SKM-1 (cell line): ENCODE results near the gene WWC1.

Experiments
- DNase-seq: peaks from one replicate; lab custom pipeline; 2025; ENCODE audit not compliant: unreplicated experiment; lab: John Stamatoyannopoulos, UW

The WWC1 gene

GRCh38 chr5:168291342-168291963 lies at the start of gene WWC1:
TSS of gene WWC1 (plus strand) at chr5:168291645. CDS start at chr5:168292153, 508 bp downstream.
- peak; percentile 41 for DNase-seq

GRCh38 chr5:168244838-168245559 lies 46.4 kb upstream of the WWC1 start:
- no peak for DNase-seq

GRCh38 chr5:168249923-168250322 lies 41.5 kb upstream of the WWC1 start:
- DNase-seq, result no peak

DNA sequence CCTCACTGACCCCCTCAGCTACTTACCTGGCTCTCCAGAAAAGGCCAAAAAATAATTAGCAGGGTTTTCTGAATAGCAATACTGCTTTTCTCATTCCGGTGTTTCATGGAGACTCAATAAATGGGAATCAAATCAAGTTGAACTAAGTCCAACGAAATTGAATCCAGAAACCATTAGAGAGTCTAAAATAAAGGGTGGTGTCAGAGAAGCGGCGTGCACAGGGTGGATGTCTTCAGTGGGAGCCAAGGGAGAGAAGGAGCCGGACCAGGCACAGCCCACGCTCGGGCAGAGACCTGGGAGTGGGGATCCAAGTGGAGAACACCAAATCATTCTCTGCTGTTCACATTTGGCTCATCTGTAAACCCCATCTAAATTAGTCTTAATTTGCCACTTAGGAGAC lies 40.2 kb upstream of the WWC1 start:
- no peak for DNase-seq

DNA sequence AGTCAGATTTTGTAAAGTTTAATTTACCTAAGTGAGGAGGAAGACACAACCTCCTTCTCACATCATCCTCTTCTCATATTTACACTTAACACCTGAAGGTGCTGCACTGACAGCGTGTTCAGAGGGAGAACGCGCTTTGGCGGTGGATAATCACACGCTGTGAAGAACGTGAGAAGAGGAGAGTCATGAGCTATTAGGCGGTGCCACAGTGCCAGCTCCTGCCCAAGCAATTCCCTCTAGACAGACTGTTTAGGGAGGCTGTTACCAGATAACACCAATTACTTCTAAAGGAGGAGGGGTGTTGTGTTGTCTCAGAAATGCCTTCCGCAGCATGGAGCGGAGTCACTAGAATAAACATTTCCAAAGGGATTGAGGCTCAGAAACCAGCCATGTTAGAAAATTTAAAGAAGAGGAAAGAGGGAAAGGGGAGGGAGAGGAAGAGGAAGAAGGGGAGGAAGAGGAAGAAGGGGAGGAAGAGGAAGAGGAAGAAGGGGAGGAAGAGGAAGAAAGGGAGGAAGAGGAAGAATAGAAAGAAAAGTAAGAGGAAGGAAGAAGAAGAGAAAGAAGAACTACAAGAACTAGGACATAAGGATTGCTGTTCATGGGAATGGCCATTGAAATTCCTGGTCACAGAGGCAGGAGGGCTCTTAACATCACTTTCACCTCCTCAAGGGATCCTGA lies 37.3 kb upstream of the WWC1 start:
- no peak for DNase-seq

GRCh38 chr5:168260353-168261226 lies 30.9 kb upstream of the WWC1 start:
- DNase-seq, result no peak

DNA sequence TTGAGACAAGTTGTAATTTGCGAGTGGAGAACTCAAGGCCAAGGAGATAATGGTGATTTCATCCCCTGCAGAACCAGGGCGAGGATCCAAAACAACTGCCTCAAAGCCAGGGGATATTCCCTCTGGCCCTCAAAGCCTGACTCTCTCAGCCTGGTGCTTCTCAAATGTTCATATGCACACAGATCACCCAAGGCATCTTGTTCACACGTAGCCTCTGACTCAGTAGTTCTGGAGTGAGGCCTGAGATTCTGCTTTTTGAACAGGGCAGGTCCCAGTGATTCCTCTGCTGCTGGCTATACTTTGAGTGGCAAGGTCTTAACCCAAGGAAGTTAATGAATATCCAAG lies 30.2 kb upstream of the WWC1 start:
- no peak for DNase-seq

DNA sequence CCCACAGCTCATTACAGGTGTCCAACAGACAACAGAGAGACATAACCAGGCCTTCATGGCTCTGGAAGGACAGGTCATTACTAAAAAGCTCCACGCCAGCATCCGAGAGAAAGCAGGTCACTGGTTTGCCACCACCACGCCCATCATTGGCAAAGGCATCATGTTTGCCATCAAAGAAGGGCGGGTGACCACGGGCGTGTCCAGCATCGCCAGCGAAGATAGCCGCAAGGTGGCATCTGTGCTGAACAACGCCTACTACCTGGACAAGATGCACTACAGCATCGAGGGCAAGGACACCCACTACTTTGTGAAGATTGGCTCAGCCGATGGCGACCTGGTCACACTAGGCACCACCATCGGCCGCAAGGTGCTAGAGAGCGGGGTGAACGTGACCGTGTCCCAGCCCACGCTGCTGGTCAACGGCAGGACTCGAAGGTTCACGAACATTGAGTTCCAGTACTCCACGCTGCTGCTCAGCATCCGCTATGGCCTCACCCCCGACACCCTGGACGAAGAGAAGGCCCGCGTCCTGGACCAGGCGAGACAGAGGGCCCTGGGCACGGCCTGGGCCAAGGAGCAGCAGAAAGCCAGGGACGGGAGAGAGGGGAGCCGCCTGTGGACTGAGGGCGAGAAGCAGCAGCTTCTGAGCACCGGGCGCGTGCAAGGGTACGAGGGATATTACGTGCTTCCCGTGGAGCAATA lies 29.3 kb upstream of the WWC1 start:
- DNase-seq, result no peak

GRCh38 chr5:168263121-168263520 lies 28.3 kb upstream of the WWC1 start:
- DNase-seq, result no peak

DNA sequence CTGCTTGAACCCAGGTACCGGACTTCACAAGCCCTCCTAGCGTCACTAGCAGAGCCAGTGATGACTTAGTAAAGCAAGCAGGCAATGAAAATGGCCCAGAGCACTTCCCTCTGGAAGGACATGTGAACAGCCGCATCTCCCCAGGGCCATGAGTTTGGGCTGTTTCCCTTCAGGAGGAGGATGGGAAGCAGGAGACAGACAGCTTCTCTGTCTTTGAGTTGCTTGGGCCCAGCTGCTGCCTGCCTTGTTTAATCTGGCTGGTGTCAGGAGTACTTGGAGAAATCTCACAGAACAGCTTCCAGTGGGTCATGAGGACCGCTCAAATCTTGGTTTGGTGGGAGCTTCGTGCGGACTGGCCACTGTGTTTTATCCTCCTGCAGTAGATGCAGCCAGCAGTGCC lies 25.4 kb upstream of the WWC1 start:
- no peak for DNase-seq

DNA sequence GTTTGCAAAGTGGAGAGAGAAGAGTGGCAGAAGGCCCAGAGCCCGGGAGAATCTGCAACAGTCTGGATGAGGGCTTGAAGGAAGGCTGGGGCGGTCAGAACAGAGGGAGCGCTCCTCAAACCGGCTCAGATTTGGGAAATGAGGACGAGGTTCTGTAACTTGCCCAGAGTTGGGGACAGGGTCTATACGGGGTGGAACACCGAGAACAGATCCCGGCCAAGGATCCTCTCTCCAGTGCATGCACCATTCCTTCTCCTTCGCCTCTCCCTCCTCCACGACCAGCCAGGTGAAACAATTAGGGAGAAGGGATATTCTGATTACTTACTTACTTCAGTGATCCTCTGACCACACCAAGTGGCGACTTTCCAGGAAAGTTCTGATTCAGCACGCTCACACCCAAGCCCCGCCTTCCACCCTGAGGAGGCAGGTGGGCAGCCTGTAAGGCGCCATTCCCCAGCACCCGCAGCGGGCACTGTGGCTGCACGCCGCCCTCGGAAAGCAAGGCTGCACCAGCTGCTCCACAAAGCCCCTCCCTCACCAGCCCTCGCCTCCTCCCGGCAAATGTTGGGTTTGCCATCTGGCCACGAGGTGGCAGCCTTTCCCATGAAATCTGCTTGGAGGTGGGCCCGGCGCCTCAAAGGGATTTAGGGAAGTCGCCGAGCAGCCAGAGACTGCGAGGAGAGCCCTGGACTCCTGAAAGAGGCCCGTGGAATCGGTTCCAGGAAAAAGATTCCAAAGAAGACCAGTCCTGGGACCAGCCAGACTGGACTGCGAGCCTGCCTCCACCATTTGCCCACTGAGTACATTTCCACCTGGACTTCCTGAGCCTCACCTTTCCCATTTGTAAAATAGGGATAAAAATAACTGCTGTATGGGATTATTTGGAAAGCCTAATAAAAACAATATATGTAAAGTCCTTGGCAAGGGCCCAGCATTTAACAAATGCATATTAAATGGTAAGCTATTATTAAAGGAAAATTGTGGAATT lies 22.2 kb upstream of the WWC1 start:
- peak; percentile 57 for DNase-seq

- DNase-seq, result no peak
These were observed 21.5 kb upstream of the WWC1 start for GRCh38 chr5:168269937-168270330.

DNA sequence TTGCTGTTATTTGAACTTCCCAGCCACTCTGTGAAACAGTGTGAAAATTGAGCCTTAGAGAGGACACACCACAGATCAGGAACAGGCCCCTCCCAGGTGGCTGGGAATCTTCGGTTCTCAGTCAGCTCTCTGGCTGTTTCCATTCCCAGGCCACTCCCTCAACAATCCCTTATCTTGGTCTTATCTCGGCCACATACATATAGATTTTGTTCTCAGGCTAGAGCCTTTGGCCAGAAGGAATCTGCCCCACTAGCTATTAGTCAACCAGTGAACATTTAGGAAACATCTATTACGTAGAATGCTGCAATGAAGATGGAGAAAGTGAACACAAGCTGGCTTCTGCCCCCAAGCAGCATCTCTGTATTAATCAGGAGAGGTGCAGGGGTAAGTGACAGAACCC lies 21.0 kb upstream of the WWC1 start:
- no peak for DNase-seq

DNA sequence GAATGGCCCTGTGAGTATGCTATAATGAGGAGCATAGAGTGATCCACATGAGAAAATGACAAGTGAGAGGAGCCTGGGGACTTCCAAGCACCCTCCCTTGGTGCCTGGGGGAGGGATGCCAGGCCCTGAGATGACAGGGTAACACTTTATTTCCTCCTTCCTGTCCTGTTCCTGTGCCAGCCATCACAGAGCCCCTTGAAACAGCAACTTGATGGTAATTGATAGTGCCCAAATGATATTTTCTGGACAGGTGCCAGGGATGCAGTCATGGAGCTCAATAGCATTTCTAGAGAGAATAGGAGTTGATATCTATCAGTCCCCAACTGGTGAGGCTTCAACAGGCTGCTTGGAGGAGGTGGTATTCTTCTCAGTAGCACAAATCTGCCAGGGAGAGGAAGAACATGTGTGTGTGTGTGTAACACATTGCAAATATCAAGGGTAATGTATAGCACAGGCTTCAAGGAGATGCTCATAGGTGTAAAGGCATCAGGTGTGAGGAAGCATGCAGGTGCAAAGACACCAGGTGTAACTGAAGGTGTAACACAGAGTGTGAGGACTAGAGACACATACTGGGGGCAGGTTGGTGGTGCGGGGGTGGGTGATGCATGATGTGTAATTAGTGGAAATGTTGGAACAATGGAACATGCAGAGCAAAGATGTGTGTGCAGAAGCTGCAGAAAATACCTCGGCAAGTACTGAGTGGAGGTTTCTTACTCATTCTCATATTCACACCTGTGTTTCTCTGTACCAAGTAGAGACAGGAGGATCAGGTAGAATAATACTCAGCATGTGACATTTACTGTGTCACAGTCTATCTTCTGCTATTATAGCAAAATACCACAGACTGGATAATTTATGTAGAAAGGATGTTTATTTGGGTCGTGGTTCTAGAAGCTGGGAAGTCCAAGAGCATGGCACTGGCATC lies 18.1 kb upstream of the WWC1 start:
- DNase-seq, result no peak

DNA sequence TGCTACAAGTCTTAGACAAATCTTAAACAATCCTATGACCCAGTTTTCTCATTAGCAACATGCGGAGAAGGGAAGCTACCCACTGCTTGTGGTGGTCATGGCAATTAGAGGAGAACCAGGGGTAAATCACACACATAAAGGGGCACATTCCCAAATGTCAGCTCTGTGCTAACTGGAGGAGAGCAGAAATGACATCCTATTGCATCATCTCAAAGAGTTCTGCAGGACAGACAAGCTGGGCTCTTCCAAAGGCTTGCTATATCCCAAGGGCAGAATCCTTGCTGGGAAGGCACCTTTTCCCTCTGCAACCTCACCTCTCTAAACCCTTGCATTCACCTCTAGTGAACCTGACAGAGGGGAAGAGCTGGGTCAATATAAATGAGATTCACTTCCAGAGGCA lies 17.0 kb upstream of the WWC1 start:
- no peak for DNase-seq

DNA sequence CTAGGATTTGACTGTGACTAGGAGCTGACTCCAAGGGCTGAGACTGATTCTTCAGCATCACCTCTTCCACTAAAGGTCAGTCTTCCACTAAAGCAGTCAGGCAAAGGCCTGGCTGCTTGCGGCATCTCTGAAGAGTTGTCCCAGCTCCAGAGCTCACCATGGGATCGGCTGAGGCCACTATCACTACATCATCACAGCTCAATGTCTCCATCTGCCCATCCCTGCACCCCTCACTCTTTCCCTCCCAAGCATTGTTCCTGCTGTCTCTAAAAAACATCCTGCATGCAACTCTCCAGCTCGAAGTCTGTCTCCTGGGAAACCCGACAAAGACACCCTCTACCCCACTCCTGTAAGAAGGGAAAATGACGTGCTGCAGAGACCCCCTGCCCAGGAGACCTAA lies 15.5 kb upstream of the WWC1 start:
- DNase-seq, result no peak

GRCh38 chr5:168282120-168282519 lies 9.3 kb upstream of the WWC1 start:
- peak; percentile 87 for DNase-seq

- DNase-seq, result no peak
These were observed 6.6 kb upstream of the WWC1 start for GRCh38 chr5:168284809-168285208.

- no peak for DNase-seq
These were observed 5.7 kb upstream of the WWC1 start for GRCh38 chr5:168285696-168286095.
